C4-2B (cell line): ENCODE measurements around the gene TMEM242.

Source experiments
- H3K27ac ChIP-seq: fragments of 450-650 bp; 2 replicates; pipeline ENCODE4 v1.5.1; 2017
- CTCF ChIP-seq: fragments of 450-650 bp; conservative IDR thresholded peaks from 2 replicates; pipeline ENCODE4 v1.5.1; 2017; ENCODE audit warnings: mild to moderate bottlenecking
- ZFX ChIP-seq: fragments of 450-650 bp; IDR thresholded peaks from 2 replicates; pipeline ENCODE4 v1.6.1; 2017

Gene TMEM242

GRCh38 chr6:157258878-157259277, 64.4 kb downstream of the TMEM242 start:
- TF ChIP-seq ZFX (no peak), CTCF (no peak)

GRCh38 chr6:157255079-157255478, 68.2 kb downstream of the TMEM242 start:
- no peak overlapping the region for H3K27ac ChIP-seq
- TF ChIP-seq CTCF, result no peak
- no peak for TF ChIP-seq ZFX

More at GRCh38 chr6:157258878-157259277, 64.4 kb downstream of the TMEM242 start:
- no peak overlapping the region for H3K27ac ChIP-seq

GRCh38 chr6:157254538-157254937, 68.8 kb downstream of the TMEM242 start:
- TF ChIP-seq ZFX, result no peak
- no peak for TF ChIP-seq CTCF
- H3K27ac ChIP-seq, result no peak overlapping the region

GRCh38 chr6:157253699-157254098, 69.6 kb downstream of the TMEM242 start:
- no peak overlapping the region for H3K27ac ChIP-seq
- no peak for TF ChIP-seq CTCF
- TF ChIP-seq ZFX, result no peak

GRCh38 chr6:157253017-157253416, 70.3 kb downstream of the TMEM242 start:
- H3K27ac ChIP-seq, result no peak overlapping the region
- TF ChIP-seq ZFX (no peak), CTCF (no peak)

GRCh38 chr6:157251586-157252247, 71.6 kb downstream of the TMEM242 start:
- no peak for TF ChIP-seq ZFX
- TF ChIP-seq CTCF, result no peak
- H3K27ac ChIP-seq, result no peak overlapping the region

- TF ChIP-seq ZFX, result no peak
- no peak for TF ChIP-seq CTCF
These were observed 73.5 kb downstream of the TMEM242 start for GRCh38 chr6:157249826-157250225.

More at GRCh38 chr6:157249826-157250225, 73.5 kb downstream of the TMEM242 start:
- H3K27ac ChIP-seq, result no peak overlapping the region
